IMR-90 (cell line): ENCODE measurements around the gene HSD17B11.

Experiments
- BHLHE40 ChIP-seq: fragments of 150-350 bp; IDR thresholded peaks from 2 replicates; pipeline ENCODE4 v1.6.1; 2016; ENCODE audit warnings: mild to moderate bottlenecking, low read depth, low read length
- MAFK ChIP-seq: IDR thresholded peaks from 2 replicates; pipeline ENCODE4 v1.6.1; 2012; ENCODE audit warnings: low read depth, low read length, improper control_type of control experiment
- MXI1 ChIP-seq: IDR thresholded peaks from 2 replicates; pipeline ENCODE4 v1.6.1; 2012; ENCODE audit warnings: low read depth, mild to moderate bottlenecking, low read length, moderate library complexity, borderline replicate concordance
- POLR2A ChIP-seq: IDR thresholded peaks from 2 replicates; pipeline ENCODE4 v1.6.1; 2012; ENCODE audit warnings: mild to moderate bottlenecking, low read depth, low read length
- RAD21 ChIP-seq: IDR thresholded peaks from 2 replicates; pipeline ENCODE4 v1.6.1; 2012; ENCODE audit warnings: low read length, improper control_type of control experiment
- RCOR1 ChIP-seq: IDR thresholded peaks from 2 replicates; pipeline ENCODE4 v1.6.1; 2012; ENCODE audit warnings: mild to moderate bottlenecking, low read length, improper control_type of control experiment; ENCODE audit not compliant: insufficient replicate concordance
- RFX5 ChIP-seq: IDR thresholded peaks from 2 replicates; pipeline ENCODE4 v1.8.0; 2012; ENCODE audit warnings: low read depth, mild to moderate bottlenecking, low read length, moderate library complexity
- SMC3 ChIP-seq: fragments of 150-350 bp; IDR thresholded peaks from 2 replicates; pipeline ENCODE4 v1.6.1; 2016; ENCODE audit warnings: low read depth, mild to moderate bottlenecking, antibody characterized with exemption, low read length, moderate library complexity
- TF ChIP-seq, protein P1 (sequence below): conservative IDR thresholded peaks from 2 replicates; pipeline ENCODE4 v1.5.1; 2012; ENCODE audit warnings: mild to moderate bottlenecking, low read depth, low read length, improper control_type of control experiment
- TF ChIP-seq, protein P2 (sequence below): fragments of 150-350 bp; IDR thresholded peaks from 2 replicates; pipeline ENCODE4 v1.6.1; 2017; ENCODE audit warnings: mild to moderate bottlenecking, antibody characterized with exemption, low read length, low read depth

DNA sequence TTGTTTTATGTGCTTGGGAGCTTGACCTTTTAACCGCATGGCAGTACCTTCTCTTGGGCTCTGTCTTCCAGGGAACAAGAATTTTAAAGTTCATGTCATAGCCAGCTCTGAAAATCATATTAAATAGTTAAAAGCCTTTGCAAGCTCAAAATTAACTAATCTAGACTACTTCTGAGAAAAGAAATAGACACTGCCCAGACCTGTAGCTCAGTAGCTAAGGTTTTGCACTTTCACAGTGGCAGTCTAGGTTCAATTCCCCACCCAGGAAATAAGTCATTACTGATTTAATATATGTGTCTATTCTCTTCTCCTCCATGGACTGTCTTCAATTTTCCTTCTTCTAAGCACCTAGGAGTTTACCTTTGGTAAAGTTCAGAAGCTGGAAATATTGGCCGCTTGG lies 27.4 kb downstream of the HSD17B11 start:
- TF ChIP-seq POLR2A = no peak
- TF ChIP-seq RCOR1 = no peak
- TF ChIP-seq, protein P1, sequence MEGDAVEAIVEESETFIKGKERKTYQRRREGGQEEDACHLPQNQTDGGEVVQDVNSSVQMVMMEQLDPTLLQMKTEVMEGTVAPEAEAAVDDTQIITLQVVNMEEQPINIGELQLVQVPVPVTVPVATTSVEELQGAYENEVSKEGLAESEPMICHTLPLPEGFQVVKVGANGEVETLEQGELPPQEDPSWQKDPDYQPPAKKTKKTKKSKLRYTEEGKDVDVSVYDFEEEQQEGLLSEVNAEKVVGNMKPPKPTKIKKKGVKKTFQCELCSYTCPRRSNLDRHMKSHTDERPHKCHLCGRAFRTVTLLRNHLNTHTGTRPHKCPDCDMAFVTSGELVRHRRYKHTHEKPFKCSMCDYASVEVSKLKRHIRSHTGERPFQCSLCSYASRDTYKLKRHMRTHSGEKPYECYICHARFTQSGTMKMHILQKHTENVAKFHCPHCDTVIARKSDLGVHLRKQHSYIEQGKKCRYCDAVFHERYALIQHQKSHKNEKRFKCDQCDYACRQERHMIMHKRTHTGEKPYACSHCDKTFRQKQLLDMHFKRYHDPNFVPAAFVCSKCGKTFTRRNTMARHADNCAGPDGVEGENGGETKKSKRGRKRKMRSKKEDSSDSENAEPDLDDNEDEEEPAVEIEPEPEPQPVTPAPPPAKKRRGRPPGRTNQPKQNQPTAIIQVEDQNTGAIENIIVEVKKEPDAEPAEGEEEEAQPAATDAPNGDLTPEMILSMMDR = no peak
- TF ChIP-seq BHLHE40 = no peak
- TF ChIP-seq MAFK = no peak
- TF ChIP-seq MXI1 = no peak
- TF ChIP-seq, protein P2, sequence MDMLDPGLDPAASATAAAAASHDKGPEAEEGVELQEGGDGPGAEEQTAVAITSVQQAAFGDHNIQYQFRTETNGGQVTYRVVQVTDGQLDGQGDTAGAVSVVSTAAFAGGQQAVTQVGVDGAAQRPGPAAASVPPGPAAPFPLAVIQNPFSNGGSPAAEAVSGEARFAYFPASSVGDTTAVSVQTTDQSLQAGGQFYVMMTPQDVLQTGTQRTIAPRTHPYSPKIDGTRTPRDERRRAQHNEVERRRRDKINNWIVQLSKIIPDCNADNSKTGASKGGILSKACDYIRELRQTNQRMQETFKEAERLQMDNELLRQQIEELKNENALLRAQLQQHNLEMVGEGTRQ = no peak
- no peak for TF ChIP-seq RAD21
- no peak for TF ChIP-seq SMC3
- TF ChIP-seq RFX5 = no peak
